ENCODE measurements around the gene RNF208.

DNA sequence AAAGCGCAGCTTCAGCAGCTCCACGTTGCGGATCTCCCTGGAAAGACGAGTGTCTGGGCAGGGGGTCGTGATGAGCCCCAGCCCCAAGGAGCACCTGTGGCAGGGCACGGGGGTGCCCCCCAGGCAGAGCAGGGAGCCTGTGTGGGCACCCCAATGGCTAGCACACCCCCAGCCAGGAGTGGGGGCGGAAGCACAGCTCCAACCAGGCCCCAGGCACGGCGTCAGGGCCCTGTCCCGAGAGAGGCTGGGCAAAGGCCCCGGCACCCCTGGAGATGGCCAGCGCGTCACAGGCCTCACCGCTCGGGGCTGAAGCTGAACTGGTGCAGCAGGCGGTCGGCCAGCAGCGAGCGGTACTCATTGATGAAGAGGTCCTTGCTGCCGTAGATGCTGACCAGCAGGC is 41.5 kb downstream of the RNF208 start:
- no peak for TF ChIP-seq CTCF (IDR thresholded peaks at IDR 0.05; ENCODE audit: low read depth, low read length, poor library complexity, severe bottlenecking)
- TF ChIP-seq EZH2phosphoT487 (IDR thresholded peaks at IDR 0.05; ENCODE audit: borderline replicate concordance, low read length) = no peak

All from DOHH2 (cell line).